Left hindlimb (tissue), 1 donor: Measurements from ENCODE around the gene ITGAL.
"Not testable (repeated sequence)": the region's sequence is repeated elsewhere in the genome, so short reads cannot be mapped to it uniquely, and the experiment has no call there.

Source experiments
- DNase-seq: peaks from one replicate; pipeline ENCODE4 v3.0.0-alpha.2; 2018

The ITGAL gene

DNA sequence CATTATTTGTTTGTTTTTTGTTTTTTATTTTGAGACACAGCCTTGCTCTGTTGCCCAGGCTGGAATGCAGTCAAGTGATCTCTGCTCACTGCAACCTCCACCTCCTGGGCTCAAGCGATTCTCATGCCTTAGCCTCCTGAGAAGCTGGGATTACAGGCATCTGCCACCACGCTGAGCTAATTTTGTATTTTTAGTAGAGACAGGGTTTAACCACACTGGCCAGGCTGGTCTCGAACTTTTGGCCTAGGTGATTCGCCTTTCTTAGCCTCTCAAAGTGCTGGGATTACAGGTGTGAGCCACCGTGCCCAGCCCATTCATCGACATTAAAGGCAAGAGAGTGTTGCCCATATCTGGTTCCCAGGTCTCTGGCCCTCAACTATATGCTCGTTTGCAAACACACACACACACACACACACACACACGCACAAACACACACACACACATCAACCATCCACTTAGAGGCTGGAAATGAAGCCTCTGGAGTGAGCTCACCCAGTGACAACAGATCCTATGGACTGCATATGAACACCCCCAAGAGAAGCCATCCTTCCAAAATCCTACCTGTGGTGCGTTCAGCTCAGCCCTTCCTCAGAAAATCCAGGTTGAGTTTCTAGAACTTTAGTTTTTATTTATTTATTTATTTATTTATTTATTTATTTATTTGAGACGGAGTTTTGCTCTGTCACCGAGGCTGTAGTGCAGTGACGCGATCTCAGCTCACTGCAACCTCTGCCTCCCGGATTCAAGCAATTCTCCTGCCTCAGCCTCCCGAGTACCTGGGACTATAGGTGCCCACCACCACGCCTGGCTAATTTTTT is 14.6 kb upstream of the ITGAL start:
- no peak for DNase-seq

DNA sequence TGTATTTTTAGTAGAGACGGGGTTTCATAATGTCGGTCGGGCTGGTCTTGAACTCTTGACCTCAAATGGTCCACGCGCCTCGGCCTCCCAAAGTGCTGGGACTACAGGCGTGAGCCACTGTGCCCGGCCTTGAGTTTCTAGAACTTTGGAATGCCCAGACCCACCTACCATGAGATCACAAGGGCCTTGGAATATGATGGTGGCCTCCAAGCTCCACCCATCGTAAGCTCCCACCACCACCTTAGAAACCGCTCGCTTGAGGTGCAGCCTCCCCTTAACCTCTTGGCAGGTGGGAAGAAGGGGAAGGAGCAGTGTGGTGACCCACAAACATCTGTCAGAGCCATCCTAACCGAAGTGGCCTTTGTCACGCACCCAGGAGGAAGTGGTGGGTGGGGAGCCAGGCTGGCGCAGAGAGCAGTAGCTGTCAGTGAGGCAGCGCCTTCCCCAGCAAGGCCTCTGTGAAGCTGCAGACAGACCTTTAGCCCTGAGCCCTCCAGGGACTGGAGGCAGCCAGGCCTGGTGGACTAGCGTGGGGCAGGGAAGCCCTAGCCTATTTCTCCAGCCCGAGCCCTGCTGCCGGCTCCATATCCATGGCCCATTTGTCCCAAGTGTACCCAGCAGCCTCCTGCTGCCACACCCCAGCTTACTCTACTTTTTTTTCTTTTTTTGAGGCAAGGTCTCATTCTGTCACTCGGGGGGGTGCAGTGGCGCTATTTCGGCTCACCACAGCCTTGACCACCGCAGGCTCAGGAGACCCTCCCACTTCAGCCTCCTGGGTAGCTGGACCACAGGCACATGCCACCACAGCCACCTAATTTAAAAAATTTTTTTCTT is 13.8 kb upstream of the ITGAL start:
- no peak for DNase-seq

DNA sequence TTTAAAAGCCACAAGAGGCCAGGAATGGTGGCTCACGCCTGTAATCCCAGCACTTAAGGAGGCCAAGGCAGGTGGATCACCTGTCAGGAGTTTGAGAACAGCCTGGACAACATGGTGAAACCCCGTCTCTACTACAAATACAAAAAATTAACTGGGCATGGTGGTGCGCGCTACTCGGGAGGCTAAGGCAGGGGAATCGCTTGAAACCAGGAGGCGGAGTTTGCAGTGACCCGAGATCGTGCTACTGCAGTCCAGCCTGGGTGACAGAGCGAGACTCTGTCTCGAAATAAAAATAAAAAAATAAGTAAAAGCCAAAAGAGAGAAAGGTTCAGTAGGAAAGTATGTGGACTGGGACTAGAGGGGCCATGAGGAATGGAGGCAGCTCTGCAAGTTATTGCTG is 13.1 kb upstream of the ITGAL start:
- no peak for DNase-seq

DNA sequence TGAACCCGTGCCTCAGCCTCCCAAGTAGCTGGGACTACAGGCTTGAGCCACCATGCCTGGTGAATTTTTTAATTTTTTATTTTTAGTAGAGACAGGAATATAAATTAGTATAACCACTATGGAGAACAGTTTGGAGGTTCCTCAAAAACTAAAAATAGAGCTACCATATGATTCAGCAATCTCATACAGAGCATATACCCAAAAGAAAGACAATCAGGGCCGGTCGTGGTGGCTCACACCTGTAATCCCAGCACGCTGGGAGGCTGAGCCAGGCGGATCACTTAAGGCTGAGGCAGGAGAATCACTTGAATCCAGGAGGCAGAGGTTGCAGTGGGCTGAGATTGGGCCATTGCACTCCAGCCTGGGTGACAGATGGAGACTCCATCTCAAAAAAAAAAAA is 11.1 kb upstream of the ITGAL start:
- DNase-seq: not testable (repeated sequence)

DNA sequence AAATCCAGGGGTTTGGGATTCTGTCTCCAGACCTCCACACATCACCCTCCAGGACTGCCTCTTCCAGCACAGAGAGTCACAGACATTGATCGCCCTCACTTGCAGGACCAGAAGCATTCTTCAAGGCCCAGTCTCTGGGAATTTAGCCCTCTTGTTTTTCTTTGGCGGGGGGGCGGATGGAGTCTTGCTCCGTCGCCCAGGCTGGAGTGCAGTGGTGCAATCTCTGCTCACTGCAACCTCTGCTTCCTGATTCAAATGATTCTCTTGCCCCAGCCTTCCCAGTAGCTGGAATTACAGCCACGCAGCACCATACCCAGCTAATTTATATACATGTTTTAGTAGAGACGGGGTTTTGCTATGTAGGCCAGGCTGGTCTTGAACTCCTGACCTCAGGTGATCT is 8.5 kb upstream of the ITGAL start:
- no peak for DNase-seq

DNA sequence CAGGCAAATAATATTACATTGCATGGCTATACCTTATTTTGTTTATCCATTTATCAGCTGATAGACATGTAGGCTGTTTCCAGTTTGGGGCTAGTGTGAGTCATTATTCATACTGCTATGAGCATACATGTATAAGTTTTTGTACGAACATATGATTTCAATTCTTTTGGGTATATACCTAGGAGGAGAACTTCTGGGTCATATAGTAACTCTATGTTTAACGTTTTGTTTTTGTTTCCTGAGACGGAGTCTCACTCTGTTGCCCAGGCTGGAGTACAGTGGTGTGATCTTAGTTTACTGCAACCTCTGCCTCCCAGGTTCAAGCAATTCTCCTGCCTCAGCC is 2.4 kb upstream of the ITGAL start:
- no peak for DNase-seq

DNA sequence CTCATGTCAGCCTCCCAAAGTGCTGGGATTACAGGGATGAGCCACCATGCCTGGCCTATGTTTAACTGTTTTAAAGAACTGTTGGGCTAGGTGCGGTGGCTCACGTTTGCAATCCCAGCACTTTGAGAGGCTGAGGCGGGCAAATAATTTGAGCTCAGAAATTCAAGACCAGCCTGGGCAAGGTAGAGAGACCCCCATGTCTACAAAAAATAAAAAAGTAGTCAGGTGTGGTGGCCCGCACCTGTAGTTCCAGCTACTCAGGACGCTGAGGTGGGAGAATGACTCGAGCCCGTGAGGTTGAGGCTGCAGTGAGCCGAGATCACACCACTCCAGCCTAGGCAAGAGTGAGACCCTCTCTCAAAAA is 1.9 kb upstream of the ITGAL start:
- no peak for DNase-seq

DNA sequence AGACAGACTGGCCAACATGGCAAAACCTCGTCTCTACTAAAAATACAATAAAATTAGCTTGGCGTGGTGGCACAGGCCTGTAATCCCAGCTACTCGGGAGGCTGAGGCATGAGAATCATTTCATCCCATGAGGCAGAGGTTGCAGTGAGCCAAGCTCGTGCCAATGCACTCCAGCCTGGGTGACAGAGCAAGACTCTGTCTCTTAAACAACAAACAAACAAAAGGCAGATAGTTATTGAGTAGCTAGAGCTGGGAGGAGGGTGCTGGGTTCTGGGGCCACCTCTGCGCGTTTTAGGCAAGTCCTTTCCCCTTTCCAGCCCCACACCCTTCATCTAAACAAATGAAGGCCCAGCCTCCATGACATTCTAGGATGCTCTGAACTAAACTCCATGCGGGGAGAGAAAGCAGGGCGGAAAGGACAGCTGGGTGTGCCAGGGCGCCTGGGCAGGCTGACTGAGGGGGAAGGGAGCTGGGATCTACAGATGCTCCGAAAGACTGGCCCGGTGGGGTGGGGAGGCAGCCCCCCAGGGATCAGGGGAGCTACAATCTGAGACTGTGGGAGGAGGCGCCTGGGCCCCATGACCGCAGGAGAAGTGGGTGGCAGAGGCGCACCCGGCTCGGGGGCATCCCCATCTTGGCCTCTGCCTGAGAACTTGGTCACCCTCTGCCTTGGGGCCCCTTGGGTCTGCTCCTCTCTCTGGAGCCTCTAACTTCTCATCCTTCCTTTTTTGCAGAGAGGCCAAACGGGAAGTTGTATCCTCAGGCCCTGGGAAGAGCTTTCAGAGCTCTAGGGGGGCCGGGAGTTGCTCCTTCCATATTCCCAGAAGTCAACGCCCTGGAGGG is 910 bp downstream of the ITGAL start:
- DNase-seq: no peak

DNA sequence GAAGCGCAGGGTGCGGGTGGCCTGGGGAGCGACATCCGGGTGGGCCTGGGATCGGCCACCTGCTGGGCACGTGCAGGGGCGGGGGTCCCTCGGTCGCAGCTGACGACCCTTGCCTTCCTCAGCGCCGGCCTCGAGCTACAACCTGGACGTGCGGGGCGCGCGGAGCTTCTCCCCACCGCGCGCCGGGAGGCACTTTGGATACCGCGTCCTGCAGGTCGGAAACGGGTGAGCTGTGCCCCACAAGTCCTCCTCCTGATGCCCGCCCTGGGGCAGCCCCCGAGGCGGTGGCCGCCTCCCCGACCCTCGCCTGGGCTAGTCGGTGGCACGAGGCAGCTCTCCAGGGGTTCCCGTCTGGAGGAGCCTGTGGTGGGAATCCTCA is 1.5 kb downstream of the ITGAL start:
- no peak for DNase-seq

DNA sequence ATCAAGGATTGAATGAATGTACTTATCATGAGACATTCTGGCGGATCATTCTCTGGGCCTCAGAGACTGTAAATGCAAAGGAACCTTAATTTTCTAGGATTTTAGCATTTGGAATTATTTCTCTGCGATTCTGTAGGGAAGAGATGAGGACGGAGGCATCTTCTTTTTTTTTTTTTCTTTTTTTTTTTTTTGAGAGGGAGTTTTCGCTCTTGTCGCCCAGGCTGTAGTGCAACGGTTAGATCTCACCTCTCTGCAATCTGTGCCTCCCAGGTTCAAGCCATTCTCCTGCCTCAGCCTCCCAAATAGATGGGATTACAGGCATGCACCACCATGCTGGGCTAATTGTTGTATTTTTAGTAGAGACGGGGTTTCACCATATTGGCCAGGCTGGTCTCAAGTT is 2.1 kb downstream of the ITGAL start:
- no peak for DNase-seq

DNA sequence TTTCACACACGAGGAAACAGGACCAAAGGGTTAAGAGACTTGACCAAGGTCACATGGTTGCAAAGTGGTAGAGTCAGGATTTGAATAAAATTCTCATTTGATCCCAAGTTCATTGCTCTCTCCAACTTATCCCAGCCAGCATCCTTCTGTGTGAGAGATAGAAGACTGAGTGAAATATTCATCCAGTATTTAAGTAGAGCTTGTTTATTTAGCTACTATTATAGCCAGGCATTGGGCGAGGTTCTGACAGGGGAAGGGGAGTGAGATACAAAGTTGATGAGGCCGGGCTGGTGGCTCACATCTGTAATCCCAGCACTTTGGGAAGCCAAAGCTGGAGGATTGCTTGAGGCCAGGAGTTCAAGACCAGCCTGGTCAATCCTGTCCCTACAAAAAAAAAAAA is 4.4 kb downstream of the ITGAL start:
- DNase-seq: no peak

DNA sequence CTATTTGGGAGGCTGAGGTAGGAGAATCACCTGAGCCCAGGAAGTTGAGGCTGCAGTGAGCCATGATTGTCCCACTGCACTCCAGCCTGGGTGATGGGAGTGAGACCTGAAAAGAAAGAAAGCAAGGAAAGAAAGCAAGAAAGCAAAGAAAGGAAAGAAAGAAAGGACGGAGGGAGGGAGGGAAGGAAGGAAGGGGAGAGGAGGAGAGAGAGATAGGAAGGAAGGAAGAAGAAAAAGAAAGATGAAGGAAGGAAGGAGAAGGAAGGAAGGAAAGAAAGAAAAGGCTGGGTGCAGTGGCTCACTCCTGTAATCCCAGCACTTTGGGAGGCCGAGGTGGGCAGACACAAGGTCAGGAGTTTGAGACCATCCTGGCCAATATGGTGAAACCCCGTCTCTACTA is 5.2 kb downstream of the ITGAL start:
- DNase-seq: not testable (repeated sequence)

DNA sequence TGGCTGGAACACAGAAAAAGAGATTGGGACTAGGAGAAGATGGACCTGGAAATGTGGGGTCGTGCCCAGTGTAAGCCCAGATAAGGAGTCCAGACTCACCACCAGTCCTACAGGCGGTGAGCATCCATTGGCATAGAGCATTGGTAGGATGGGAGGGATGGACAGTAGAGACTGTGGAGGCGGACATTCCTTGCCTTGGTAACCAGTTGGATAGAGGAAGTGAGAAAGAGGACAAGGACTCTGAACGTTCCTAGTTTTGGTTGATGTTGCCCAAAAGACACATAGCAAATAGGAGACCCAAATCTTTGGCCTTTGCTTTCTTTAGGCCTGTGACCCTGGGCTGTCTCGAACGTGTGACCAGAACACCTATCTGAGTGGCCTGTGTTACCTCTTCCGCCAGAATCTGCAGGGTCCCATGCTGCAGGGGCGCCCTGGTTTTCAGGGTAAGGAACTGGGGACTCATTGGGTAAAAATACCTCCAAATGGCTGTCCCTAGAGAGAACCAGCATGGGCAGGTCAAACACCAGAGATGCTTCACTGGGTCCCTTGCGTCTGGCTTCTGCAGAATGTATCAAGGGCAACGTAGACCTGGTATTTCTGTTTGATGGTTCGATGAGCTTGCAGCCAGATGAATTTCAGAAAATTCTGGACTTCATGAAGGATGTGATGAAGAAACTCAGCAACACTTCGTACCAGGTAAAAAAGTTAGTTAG is 6.4 kb downstream of the ITGAL start:
- no peak for DNase-seq

DNA sequence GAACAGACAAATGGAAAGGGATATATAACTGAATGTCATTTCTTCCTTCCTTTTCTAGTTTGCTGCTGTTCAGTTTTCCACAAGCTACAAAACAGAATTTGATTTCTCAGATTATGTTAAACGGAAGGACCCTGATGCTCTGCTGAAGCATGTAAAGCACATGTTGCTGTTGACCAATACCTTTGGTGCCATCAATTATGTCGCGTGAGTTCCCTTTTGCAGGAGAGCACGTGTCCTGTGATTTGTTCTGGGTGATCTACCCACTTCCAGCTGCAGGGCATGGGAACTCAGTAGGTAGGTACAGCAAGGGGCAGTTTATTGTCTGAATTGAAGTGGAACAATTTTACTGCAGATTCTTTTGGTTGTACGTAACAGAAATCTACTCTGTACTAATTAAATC is 8.8 kb downstream of the ITGAL start:
- no peak for DNase-seq

DNA sequence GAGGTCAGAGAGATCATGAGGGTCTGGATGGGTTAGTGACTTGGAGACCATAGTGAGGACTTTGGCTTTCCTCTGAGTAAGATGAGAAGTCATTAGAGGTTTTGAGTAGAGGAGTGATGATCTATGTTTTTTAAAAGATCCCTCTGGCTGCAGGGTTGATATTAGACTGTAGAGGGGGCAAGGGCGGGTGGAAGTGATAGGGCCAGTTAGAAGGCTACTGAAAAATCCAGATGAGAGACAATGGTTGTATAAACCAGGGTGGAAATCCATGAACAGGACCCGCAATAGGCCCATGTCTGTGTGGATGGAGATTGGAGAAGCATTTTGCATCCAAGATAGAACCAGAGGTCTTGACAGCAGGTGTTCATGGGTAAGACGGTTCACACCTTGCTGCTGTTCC is 9.8 kb downstream of the ITGAL start:
- DNase-seq: no peak

DNA sequence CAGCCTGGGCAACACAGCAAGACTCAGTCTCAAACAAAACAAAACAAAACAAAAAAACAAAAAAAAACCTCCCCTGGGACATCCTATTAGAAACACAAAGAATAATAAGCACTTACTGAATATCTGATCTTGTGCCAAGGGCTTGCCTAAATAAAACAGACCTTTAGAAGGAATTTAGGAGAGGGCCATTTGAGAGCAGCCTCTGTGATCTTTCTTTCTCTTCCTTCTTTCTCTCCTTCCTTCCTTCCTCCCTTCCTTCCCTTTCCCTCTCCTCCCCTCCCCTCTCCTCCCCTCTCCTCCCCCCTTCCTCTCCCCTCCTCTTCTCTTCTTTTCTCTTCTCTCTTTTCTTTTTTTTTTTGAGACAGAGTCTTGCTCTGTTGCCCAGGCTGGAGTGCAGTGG is 12.3 kb downstream of the ITGAL start:
- no peak for DNase-seq

DNA sequence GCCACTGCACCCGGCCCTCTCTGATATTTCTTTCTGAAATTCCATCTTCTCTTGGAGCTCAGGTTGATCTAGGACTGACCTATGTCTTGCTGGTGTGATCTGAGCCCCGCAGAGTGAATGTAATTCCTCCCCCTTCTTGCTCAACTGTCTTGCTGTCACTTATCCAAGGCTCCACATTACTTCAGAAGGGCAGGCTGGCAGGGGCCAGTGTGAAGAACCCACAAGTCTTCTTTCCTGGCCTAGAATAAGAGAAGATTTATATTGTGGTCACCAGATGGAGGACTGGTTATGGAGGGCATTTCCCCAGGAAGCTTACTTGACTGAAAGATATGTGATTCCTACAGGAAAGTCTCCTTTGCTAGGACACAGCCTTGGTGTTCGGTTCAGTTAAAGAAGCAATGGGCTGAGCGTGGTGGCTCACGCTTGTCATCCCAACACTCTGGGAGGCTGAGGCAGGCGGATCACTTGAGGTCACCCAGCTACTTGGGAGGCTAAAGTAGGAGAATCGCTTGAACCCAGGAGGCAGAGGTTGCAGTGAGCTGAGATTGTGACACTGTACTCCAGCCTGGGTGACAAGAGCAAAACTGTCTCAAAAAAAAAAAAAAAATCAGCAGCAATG is 13.4 kb downstream of the ITGAL start:
- no peak for DNase-seq

DNA sequence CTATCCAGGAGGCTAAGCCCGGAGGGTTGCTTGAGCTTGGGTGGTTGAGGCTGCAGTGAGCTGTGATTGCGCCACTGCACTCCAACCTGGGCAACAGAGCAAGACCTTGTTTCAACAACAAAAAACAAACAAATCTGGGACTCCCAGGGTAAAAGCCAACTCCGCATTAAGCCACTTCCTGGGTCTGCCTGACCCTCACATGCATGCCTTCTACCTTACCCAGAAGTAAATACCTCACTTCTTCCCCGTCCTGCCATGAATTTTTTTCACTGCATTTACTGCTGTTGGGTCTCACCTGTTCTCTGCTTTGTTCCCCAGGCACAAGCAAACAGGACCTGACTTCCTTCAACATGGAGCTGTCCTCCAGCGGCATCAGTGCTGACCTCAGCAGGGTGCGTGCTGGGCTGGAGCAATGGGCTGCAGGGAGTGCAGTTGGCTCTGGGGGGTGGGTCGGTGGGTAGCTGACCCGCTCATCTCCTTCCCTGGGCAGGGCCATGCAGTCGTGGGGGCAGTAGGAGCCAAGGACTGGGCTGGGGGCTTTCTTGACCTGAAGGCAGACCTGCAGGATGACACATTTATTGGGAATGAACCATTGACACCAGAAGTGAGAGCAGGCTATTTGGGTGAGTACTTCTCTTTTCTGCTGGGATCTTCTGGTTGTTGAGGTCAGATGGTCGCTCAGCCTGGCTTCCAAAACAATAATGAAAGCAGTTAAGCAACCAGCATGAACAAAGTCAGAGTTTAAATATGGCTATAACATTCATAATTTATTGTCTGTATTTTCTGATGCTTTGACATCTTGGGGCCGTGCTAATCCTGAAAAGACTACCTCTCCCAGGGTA is 16.4 kb downstream of the ITGAL start:
- DNase-seq: no peak

DNA sequence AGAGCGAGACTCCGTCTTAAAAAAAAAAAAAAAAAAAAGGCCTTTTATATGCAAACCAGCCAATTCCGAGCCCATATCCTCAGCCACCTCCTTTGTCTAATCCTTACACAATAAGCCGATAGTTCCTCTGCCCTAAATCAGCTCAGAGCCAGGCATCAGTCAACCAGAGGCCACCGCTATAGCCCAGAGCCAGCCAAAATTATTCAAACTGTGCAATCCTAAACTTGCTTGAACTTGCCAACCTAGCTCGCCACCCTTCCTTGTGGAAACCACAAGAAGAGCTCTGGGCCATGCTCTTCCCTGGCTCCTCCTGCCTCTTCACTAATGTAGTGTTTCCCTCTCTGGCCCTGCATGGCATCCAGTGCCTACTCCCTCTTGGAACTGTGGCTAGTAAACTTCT is 17.7 kb downstream of the ITGAL start:
- no peak for DNase-seq

DNA sequence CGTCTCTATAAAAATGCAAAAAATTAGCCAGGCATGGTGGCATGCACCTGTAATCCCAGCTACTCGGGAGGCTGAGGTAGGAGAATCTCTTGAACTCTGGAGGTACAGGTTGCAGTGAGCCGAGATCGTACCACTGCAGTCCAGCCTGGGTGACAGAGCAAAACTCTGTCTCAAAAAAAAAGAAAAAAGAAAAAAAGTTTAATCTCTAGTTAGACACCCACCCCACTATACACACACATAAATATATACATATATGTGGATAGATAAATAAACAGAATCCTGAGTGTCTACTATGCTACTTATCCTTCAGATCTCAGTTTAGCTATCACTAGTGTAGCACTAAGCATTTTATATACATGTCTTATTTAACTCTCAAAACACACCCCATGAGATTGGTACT is 18.7 kb downstream of the ITGAL start:
- no peak for DNase-seq

DNA sequence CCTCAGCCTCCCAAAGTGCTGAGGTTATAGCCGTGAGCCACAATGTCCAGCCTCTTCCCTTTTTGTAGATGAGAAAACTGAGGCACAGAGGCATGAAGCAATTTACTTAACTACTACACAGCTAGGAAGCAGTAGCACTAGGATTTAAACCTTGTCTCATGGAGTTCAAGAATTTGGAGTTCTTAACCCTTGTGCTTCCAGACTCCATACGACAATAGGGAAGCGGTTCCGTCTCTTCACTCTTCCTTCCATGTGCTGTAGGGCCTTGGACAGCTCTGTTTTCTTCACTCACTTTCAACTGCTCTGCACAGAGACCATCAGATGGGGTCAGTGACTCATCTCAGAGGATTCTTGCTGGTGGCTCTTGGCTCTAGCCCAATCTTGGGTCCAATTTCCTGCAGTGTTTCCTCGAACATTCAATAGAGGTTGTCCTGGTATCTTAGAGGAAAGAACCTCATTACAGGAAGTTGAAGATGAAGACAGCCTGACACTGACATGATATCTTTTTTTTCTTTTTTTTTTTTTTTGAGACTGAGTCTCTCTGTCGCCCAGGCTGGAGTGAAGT is 19.3 kb downstream of the ITGAL start:
- no peak for DNase-seq
